ENCODE measurements around the gene SMYD3.

- TF ChIP-seq POLR2A (IDR thresholded peaks at IDR 0.05), result no peak
- no peak for TF ChIP-seq CTCF (IDR thresholded peaks at IDR 0.05)
These were observed 286.5 kb downstream of the SMYD3 start for GRCh38 chr1:246220495-246221065.
